ENCODE results near the gene TSHZ3.

TSHZ3 gene

GRCh38 chr19:31312009-31312676 is 37.1 kb downstream of the TSHZ3 start:
- no peak for DNase-seq

GRCh38 chr19:31310432-31311133 is 38.7 kb downstream of the TSHZ3 start:
- DNase-seq = no peak

GRCh38 chr19:31308781-31309180 is 40.5 kb downstream of the TSHZ3 start:
- DNase-seq = no peak

GRCh38 chr19:31307071-31307669 is 42.1 kb downstream of the TSHZ3 start:
- no peak for DNase-seq

GRCh38 chr19:31306006-31306753 is 43.1 kb downstream of the TSHZ3 start:
- no peak for DNase-seq

- DNase-seq = no peak
These were observed 44.4 kb downstream of the TSHZ3 start for GRCh38 chr19:31304831-31305312.

GRCh38 chr19:31303262-31303815 is 45.9 kb downstream of the TSHZ3 start:
- no peak for DNase-seq

GRCh38 chr19:31301306-31301980 is 47.8 kb downstream of the TSHZ3 start:
- DNase-seq = no peak

- DNase-seq = no peak
These were observed 48.8 kb downstream of the TSHZ3 start for GRCh38 chr19:31300422-31300821.

GRCh38 chr19:31299665-31300064 is 49.6 kb downstream of the TSHZ3 start:
- no peak for DNase-seq

GRCh38 chr19:31297991-31298390 is 51.2 kb downstream of the TSHZ3 start:
- no peak for DNase-seq

- DNase-seq = no peak
These were observed 52.4 kb downstream of the TSHZ3 start for GRCh38 chr19:31296741-31297390.

- DNase-seq = no peak
These were observed 55.0 kb downstream of the TSHZ3 start for GRCh38 chr19:31294189-31294588.

GRCh38 chr19:31292639-31293185 is 56.5 kb downstream of the TSHZ3 start:
- DNase-seq = no peak

GRCh38 chr19:31290931-31291590 is 58.2 kb downstream of the TSHZ3 start:
- DNase-seq = no peak

- no peak for DNase-seq
These were observed 59.3 kb downstream of the TSHZ3 start for GRCh38 chr19:31289976-31290375.

- no peak for DNase-seq
These were observed 59.8 kb downstream of the TSHZ3 start for GRCh38 chr19:31289381-31289880.

- no peak for DNase-seq
These were observed 62.7 kb downstream of the TSHZ3 start for GRCh38 chr19:31286491-31286890.

- DNase-seq = no peak
These were observed 63.5 kb downstream of the TSHZ3 start for GRCh38 chr19:31285744-31286143.

- no peak for DNase-seq
These were observed 64.6 kb downstream of the TSHZ3 start for GRCh38 chr19:31284621-31285020.

- no peak for DNase-seq
These were observed 65.5 kb downstream of the TSHZ3 start for GRCh38 chr19:31283701-31284100.
